Activated naive CD8-positive, alpha-beta T cell treated with anti-CD3 and anti-CD28 coated beads, Interleukin-2, amount 50 U/mL, for 16 hours (primary cell): ENCODE data around the gene IGSF21.

ENCODE experiments used
- DNase-seq: peaks from one replicate; pipeline ENCODE4 v3.0.0-alpha.2; 2020; ENCODE audit warnings: low read depth, low spot score

Gene IGSF21

GRCh38 chr1:18419113-18419844 lies 311.7 kb downstream of the IGSF21 start:
- DNase-seq, result no peak

- no peak for DNase-seq
Observed at GRCh38 chr1:18419845-18420184, 312.2 kb downstream of the IGSF21 start.

GRCh38 chr1:18422076-18422777 lies 314.6 kb downstream of the IGSF21 start:
- no peak for DNase-seq

- DNase-seq, result no peak
Observed at GRCh38 chr1:18422954-18423353, 315.4 kb downstream of the IGSF21 start.

GRCh38 chr1:18426580-18426979 lies 319.0 kb downstream of the IGSF21 start:
- no peak for DNase-seq
